GM18909 (cell line): ENCODE results near the gene TOPAZ1.

Experiments used
- ATAC-seq: cut with Tn5 transposase; IDR thresholded peaks from one replicate; pipeline ENCODE4 v1.9.1; 2021; ENCODE audit warnings: mild to moderate bottlenecking; ENCODE audit not compliant: unreplicated experiment, poor library complexity

The TOPAZ1 gene

GRCh38 chr3:44240061-44240460 lies 1.6 kb upstream of the TOPAZ1 start:
- no peak for ATAC-seq

GRCh38 chr3:44242721-44243120 lies 1.0 kb downstream of the TOPAZ1 start:
- ATAC-seq, result no peak

GRCh38 chr3:44248152-44248551 lies 6.5 kb downstream of the TOPAZ1 start:
- ATAC-seq, result no peak

GRCh38 chr3:44252332-44252959 lies 10.8 kb downstream of the TOPAZ1 start:
- ATAC-seq, result no peak

- no peak for ATAC-seq
Measured at GRCh38 chr3:44259404-44259803, 17.7 kb downstream of the TOPAZ1 start.

- ATAC-seq, result no peak
Measured at GRCh38 chr3:44264146-44264545, 22.5 kb downstream of the TOPAZ1 start.

- ATAC-seq, result no peak
Measured at GRCh38 chr3:44265815-44266214, 24.1 kb downstream of the TOPAZ1 start.

GRCh38 chr3:44272191-44272590 lies 30.5 kb downstream of the TOPAZ1 start:
- no peak for ATAC-seq

GRCh38 chr3:44277925-44278324 lies 36.2 kb downstream of the TOPAZ1 start:
- no peak for ATAC-seq

- no peak for ATAC-seq
Measured at GRCh38 chr3:44280077-44280476, 38.4 kb downstream of the TOPAZ1 start.

GRCh38 chr3:44280631-44281030 lies 38.9 kb downstream of the TOPAZ1 start:
- no peak for ATAC-seq

GRCh38 chr3:44284949-44285348 lies 43.3 kb downstream of the TOPAZ1 start:
- ATAC-seq, result no peak

- ATAC-seq, result no peak
Measured at GRCh38 chr3:44289882-44290462, 48.3 kb downstream of the TOPAZ1 start.

GRCh38 chr3:44292276-44292675 lies 50.6 kb downstream of the TOPAZ1 start:
- ATAC-seq, result no peak

GRCh38 chr3:44292947-44293346 lies 51.3 kb downstream of the TOPAZ1 start:
- no peak for ATAC-seq

GRCh38 chr3:44297255-44297654 lies 55.6 kb downstream of the TOPAZ1 start:
- ATAC-seq, result no peak

- no peak for ATAC-seq
Measured at GRCh38 chr3:44301746-44302145, 60.1 kb downstream of the TOPAZ1 start.

GRCh38 chr3:44309500-44309899 lies 67.8 kb downstream of the TOPAZ1 start:
- no peak for ATAC-seq

GRCh38 chr3:44318891-44319311 lies 77.2 kb downstream of the TOPAZ1 start:
- no peak for ATAC-seq

- no peak for ATAC-seq
Measured at GRCh38 chr3:44321335-44321734, 79.6 kb downstream of the TOPAZ1 start.

- no peak for ATAC-seq
Measured at GRCh38 chr3:44323341-44323955, 81.8 kb downstream of the TOPAZ1 start.

GRCh38 chr3:44324584-44324983 lies 82.9 kb downstream of the TOPAZ1 start:
- no peak for ATAC-seq
